Measurements from ENCODE around the gene TKT. TPM values are rescaled to one million over a fixed set of nuclear protein-coding genes. Genes with fewer than 3 reads are reported as not detected.

The TKT gene
- total and polyA plus RNA-seq, 2 of the 4 experiments (the other 2 are of a cell fraction) = 280 to 349 TPM

DNA sequence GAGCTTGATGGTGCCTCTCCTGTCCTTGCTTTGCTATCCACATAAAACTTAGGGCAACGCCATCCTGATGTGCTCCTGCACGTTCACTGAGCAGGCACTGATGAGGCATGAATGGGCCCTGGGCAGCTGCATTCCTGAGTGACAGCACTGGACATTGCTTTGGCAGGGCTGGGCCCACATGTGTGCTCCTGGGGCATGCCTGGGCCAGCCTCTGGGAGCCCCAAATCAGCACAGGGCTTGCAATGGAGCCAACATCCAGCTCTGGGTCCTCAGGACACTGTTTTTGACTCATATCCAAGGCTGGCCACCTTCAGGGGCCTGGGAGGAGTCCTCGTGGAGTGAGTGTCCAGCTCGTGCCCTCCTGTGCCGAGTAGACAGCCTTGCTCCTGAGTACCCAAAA is 5.9 kb upstream of the TKT start:
- H3K9me1 ChIP-seq (ENCODE audit: insufficient read depth, low read length) = 0 out of 2 replicates have a peak, but pooled peaks cover 5% of the 10 kb centered on the region
- peak overlapping the region; percentile 76 for H3K14ac ChIP-seq (replicated peaks; ENCODE audit: low read depth, low read length)
- intact Hi-C loops (cut with micrococcal nuclease) = no loop called here
- H3K18ac ChIP-seq (ENCODE audit: low read depth, low read length) = peak overlapping the region; percentile 72
- peak overlapping the region; percentile 45 for H3K4ac ChIP-seq (ENCODE audit: low read depth, low read length)
- peak; percentile 40 for ATAC-seq (ENCODE audit: low read depth)
- H4K91ac ChIP-seq (ENCODE audit: insufficient read depth, low read depth, low read length) = peak overlapping the region; percentile 13; the same call in 1 of the 2 replicates
- no peaks in the 10 kb centered on the region for H3K27me3 ChIP-seq (ENCODE audit: control insufficient read depth, insufficient read depth, low read length)
- H2BK5ac ChIP-seq (ENCODE audit: low read depth, low read length, poor library complexity, severe bottlenecking) = peak overlapping the region; percentile 7
- H3K36me3 ChIP-seq (ENCODE audit: control insufficient read depth, insufficient read depth, low read length) = no peaks in the 10 kb centered on the region
- H2AK5ac ChIP-seq (ENCODE audit: low read depth, low read length) = no peak overlapping the region
- WGBS, 2 experiments (ENCODE audit: extremely low coverage in 2 of 2, insufficient read length in 1 of 2) = 79% methylated on average over 2 of the region's 5 CpGs; no CpG with 5 or more reads in 1 of the 2 experiments
- in situ Hi-C loops (cut with MboI; ENCODE audit: low sequenced_read_pairs) = no loop called here
- H2AK9ac ChIP-seq (replicated peaks; ENCODE audit: low read depth, low read length, poor library complexity) = peak overlapping the region; percentile 84
- H3K56ac ChIP-seq (ENCODE audit: extremely low read depth, insufficient read depth, low read length) = no peak overlapping the region; the same call in 1 of the 2 replicates
- ChIA-PET POLR2A (ENCODE audit: unreplicated experiment) (interaction anchor here (1.5 kb wide), 1 partner anchor 9 kb away, joined by 3 read pairs; no protein-coding TSS in a partner anchor), CTCF (no interaction called here)
- peak overlapping the region; percentile 2; the same call in 1 of the 3 replicates for H2BK15ac ChIP-seq (ENCODE audit: low read depth, low read length)
- peak overlapping the region; percentile 84 for H4K5ac ChIP-seq (ENCODE audit: low read depth, low read length)
- no peaks in the 10 kb centered on the region for H3K9me3 ChIP-seq (ENCODE audit: control insufficient read depth, insufficient read depth, low read length)
- H3K23ac ChIP-seq (ENCODE audit: low read depth, low read length) = peak overlapping the region; percentile 59
- no TSS peak for BruUV-seq (replicated peaks)
- H3K4me3 ChIP-seq (ENCODE audit: insufficient read depth, low read depth, low read length) = no peak overlapping the region
- peak overlapping the region; percentile 39; the same call in 1 of the 2 replicates for H2BK20ac ChIP-seq (ENCODE audit: low read depth, low read length)
- H3K9ac ChIP-seq (ENCODE audit: low read depth, low read length) = no peak overlapping the region
- H2AFZ ChIP-seq (replicated peaks; ENCODE audit: low read length, poor library complexity) = peak overlapping the region; percentile 89
- DNase-seq = no peak
- no peak overlapping the region for H3K4me2 ChIP-seq (ENCODE audit: low read depth, low read length)
- peaks cover 7% of the 10 kb centered on the region for H3K4me1 ChIP-seq (ENCODE audit: control insufficient read depth, insufficient read depth, low read length)
- dilution Hi-C loops (cut with HindIII; ENCODE audit: low sequenced_read_pairs, unreplicated experiment) = no loop called here
- no peaks in the 10 kb centered on the region for H3K79me1 ChIP-seq (ENCODE audit: low read depth in 1 of 2, low read length in 2 of 2)
- H2BK120ac ChIP-seq (ENCODE audit: low read depth, low read length) = peak overlapping the region; percentile 93
- no peak overlapping the region for H3K27ac ChIP-seq (ENCODE audit: insufficient read depth, low read length)
- no peaks in the 10 kb centered on the region for H4K20me1 ChIP-seq (ENCODE audit: insufficient read depth, low read length)
- TF ChIP-seq ELK1 (IDR thresholded peaks at IDR 0.05; ENCODE audit: borderline replicate concordance, low read depth, low read length) (no peak), CHD1 (IDR thresholded peaks at IDR 0.05; ENCODE audit: low read depth, low read length) (no peak), CEBPB (IDR thresholded peaks at IDR 0.05; ENCODE audit: low read depth, low read length) (no peak), BHLHE40 (IDR thresholded peaks at IDR 0.05; ENCODE audit: low read depth, low read length) (no peak), RAD21 (IDR thresholded peaks at IDR 0.05; ENCODE audit: low read length) (no peak), NFE2L2 (IDR thresholded peaks at IDR 0.05; ENCODE audit: low read depth, low read length) (no peak), FOS (IDR thresholded peaks at IDR 0.05; ENCODE audit: low read depth, low read length) (no peak), POLR2A (IDR thresholded peaks at IDR 0.05; ENCODE audit: low read depth, low read length) (no peak), MXI1 (IDR thresholded peaks at IDR 0.05; ENCODE audit: borderline replicate concordance, low read depth, low read length) (no peak), RFX5 (IDR thresholded peaks at IDR 0.05; ENCODE audit: low read depth, low read length) (no peak), SMC3 (IDR thresholded peaks at IDR 0.05; ENCODE audit: low read depth, low read length) (no peak)
- H4K8ac ChIP-seq (ENCODE audit: low read depth in 2 of 2, low read length in 2 of 2) = peak overlapping the region in 1 of 2 experiments; percentile 47; a peak in 2 of 4 replicates

Data from IMR-90 (cell line).